Central memory CD4-positive, alpha-beta T cell (primary cell): ENCODE data around the gene CALML6.

Experiments used
- DNase-seq: peaks from one replicate; pipeline ENCODE4 v3.0.0; 2022

Gene CALML6

DNA sequence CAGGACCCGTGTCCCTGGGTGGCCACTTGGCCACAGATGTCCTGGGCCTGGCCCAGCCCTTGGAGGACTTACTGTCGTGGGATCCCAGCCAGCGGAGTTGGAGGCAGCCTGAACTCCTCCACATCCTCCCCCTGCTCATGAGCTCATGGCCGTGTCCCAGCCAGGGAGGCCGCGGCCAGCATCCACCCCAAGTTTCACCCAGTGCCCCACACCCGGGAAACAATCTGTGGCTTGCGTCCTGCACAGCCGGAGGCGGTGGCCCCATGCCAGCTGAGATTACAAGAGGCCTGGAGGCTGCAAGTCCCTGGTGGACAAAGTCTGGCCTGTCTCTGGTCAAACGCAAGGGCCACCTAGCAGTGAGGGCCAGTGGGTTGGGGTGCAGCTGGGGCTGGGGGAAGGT, 31.5 kb downstream of the CALML6 start:
- no peak for DNase-seq

DNA sequence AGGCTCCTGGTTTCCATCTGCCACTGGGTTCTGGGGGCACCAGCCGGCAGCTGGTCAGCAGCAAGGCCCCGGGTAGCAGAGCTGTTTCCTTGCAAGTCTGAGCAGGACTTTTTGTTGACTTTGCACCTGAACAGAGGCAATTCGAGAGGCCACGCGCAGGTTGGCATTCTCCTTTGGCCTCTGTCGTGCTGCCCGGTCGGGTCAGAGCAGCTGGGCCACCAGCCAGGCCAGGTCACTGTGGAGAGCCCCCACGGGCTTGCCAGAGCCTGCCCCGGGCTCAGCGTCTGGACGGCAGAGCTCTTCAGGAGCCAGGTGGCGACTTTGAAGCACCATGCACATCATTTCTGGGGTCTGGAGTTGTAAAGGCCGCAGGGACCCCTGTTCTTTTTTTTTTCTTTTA, 32.4 kb downstream of the CALML6 start:
- no peak for DNase-seq

DNA sequence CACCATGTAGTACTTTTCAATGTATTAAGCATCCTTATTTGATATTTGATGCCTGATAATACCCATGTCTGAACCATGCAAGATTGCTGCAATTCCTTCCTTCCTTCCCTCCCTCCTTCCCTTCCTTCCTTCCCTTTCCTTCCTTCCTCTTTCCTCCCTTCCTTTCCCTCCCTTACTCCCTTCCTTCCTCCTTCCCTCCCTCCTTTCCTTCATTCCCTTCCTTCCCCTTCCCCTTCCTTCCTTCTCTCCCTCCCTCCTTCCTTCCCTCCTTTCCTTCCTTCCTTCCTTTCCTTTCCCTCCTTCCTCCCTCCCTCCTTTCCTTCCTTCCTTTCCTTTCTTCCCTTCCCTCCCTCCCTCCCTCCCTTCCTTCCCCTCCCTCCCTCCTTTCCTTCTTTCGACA, 33.7 kb downstream of the CALML6 start:
- DNase-seq: no peak

DNA sequence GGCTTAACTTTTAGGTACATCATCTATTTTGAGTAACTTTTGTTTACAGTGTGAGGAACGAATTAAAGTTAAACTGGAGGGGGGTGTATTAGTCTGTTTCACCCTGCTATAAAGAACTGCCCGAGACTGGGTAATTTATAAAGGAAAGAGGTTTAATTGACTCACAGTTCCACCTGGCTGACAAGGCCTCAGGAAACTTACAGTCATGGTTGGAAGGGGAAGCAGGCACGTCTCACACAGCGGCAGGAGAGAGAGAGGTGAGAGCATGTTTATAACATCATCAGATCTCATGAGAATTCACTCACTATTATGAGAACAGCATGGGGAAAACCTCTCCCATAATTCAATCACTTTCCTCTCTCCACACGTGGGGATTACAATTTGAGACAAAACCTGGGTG, 35.9 kb downstream of the CALML6 start:
- no peak for DNase-seq

DNA sequence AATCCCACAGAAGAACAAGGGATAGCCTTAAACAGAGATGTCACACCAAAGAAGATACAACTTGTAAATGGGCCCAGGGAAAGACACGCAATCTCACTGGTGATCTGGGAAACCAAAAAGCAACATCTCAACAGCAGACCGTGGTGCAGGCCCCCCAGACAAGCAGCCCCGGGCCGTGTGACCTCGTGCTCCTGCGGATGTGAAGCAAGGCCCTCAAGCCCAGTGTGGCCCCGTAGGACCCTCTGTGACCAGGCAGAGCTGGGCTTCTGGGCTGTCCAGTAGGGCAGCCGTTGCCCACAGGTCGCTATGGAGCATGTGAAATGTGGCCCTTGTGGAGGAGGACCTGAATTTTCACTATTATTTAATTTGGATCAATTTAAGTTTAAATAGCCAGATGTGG, 39.0 kb downstream of the CALML6 start:
- DNase-seq: no peak

DNA sequence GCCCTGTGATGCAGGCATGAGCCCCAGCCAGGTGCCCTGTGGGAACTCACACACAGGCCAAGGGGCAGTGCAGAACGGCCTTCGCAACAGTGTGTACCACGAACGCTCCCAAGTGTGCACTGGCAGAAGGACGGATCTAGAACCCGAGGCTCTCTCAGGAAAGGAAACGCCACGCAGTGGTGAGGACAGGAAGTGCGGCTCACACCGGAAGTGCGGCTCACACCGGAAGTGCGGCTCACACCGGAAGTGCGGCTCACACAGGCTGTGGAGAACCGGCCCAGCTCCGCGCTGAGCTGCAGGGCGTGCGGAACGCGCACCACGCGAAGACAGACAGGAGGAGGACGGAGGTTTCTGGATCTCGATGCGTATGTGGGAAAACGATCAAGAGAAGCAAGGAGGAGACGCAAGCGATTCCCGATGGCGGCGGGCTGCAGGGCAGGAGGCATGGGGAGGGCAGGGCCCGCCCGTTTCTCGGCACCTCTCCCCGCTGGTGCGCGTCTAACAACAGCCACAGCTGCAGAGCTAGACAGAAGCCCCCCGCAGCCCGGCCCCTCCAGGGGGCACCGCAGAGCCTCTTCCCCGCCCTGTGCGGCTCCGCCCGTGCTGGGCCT, 39.9 kb downstream of the CALML6 start:
- DNase-seq: no peak

GRCh38 chr1:1955621-1956094, 40.6 kb downstream of the CALML6 start:
- DNase-seq: no peak

DNA sequence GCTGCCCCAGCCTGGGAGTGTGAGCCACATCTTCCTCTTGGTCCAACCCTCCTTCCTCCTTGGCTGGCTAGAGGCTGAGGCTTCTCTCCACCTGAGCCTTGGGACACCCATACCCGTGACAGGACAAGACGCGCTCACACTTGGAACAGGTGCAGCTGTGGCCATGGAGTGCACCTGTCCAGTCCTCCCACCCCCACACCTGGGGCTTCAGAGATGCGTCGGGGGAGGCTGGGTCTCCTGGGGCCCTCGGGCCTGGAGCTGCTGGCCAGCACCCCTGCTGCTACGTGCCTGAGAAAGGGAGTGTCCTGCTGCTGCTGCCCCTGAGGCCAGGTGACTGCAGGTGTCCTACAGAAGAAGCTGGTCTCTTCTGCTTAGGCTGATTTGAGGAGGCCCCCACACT, 41.0 kb downstream of the CALML6 start:
- no peak for DNase-seq

GRCh38 chr1:1956586-1957532, 41.8 kb downstream of the CALML6 start:
- no peak for DNase-seq

DNA sequence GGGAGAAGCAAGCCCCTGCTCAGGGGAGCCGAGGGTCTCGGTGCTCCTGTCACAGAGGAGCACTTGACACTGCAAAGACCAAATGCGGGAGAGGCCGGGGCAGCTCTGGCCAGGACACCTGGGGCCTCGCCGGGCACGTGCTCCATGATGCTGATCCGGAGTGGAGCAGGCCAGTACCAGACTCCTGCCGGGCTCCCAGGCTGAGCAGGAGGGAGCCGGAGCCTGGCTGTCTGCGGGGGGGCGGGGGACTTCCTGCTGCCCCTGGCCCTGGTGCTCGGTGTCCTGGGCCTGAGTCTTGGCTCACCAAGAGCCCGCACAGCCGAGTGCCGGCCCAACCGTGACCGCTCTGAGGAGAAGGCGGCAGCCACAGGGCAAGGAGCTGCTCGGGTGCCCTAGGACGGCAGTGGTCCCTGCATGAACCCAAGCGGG, 42.5 kb downstream of the CALML6 start:
- no peak for DNase-seq

GRCh38 chr1:1958071-1958541, 43.0 kb downstream of the CALML6 start:
- DNase-seq: no peak

GRCh38 chr1:1959459-1959839, 44.4 kb downstream of the CALML6 start:
- DNase-seq: no peak

DNA sequence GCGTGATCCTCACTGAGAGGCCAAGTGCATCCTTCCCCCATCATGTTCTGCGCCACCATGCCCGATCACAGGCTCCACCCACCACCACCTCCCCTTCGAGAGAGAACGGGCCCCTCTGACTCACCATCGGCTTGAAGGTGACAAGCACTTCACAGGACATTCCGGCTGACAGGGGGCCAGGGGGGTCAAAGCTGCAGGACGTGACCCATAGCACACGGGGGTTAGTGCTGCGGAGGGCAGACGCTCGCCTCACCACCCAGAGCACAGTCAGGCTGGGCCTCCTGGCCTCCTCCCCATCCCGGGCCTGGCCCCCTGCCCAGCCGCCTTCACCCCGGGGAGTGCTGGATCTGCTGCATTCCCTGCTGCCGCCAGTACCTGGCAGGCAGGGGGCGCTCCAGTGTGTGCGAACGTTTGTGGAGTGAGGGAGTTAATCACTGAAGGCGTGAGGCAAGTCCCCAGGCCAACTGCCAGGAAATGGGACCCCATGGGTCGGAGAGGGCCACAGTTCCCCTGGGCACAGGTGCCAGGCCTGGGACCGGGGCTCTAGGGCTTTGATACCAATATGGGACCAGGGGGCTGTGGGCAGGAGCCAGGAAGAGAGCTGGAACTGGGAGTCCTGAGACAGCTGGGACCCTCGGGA, 44.9 kb downstream of the CALML6 start:
- peak; percentile 35 for DNase-seq

- no peak for DNase-seq
These were observed 45.6 kb downstream of the CALML6 start for GRCh38 chr1:1960480-1961196.

- DNase-seq: no peak
These were observed 47.7 kb downstream of the CALML6 start for GRCh38 chr1:1962752-1963151.

- DNase-seq: no peak
These were observed 48.5 kb downstream of the CALML6 start for GRCh38 chr1:1963570-1963969.

DNA sequence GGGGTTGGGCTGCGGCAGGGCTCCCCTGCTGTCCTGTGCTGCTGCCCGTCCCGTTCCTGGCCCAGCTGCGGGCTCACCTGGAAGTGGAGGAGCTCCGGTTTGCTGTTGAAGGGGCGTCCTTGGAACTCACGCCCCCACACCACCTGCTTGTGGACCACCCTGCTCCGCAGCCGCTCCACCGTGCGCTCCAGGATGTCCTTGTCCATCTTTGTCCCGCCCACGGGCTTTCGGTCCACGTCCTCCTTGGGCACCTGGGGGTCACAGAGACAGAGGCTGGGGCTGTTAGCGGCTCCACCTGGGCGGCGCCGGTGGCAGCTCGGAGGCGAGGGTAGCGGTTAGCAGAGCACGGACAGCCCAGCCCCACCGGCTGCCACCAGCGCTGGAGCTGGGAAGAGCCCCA, 49.8 kb downstream of the CALML6 start:
- no peak for DNase-seq

- DNase-seq: no peak
These were observed 50.5 kb downstream of the CALML6 start for GRCh38 chr1:1965546-1965945.

DNA sequence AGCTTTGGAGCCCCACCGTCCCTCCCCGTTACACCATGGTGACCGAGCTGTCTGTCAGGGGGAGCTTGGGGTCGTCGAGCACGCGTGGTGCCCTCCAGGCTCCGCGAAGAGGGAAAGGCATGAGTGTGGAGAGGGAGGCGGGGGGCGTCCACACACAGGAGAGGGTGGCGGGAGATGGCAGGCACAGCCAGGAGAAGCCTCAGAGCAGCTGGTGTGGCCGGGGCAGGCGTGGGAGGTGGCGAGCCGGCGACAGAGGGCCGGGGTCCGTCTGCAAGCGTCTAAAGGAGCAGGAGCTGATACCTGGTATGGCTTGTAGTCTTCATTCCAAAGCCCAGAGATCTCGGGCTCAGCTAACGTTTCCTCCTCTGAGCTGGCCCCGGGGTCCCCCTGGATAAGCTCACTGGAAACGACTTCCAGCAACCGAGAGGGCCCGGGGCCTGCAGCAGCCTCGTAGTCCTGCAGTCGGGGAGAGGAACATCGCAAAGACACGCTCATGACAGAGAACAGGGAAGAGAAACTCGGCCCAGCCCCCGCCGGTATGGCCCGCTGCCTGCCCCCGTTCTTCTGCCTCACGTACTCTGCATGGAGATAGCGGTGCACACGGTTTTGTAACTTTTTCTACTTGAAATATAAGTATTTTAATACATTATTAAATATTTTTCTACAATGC, 51.1 kb downstream of the CALML6 start:
- no peak for DNase-seq
